ENCODE measurements around the gene APBA3.

- TF ChIP-seq PATZ1 (CRISPR knock-in tag; IDR thresholded peaks at IDR 0.05; ENCODE audit: borderline replicate concordance) (no peak), CSRNP3 (CRISPR knock-in tag; IDR thresholded peaks at IDR 0.05) (no peak), ZFP30 (CRISPR knock-in tag; IDR thresholded peaks at IDR 0.05) (no peak), ARNTL (CRISPR knock-in tag; IDR thresholded peaks at IDR 0.05; ENCODE audit: borderline replicate concordance, low read depth) (no peak)
Measured at GRCh38 chr19:3773814-3774515, 12.5 kb upstream of the APBA3 start.

All from SK-N-SH treated with all-trans-retinoic acid at 6 μM for 48 hours (cell line).